Stomach (tissue), 4 donors: ENCODE results near the gene KLHDC9.

Experiments
- POLR2A ChIP-seq, 4 donors: fragments of 450-650 bp; IDR thresholded peaks; one replicate each; pipeline ENCODE4 v1.6.1; 2016; ENCODE audit warnings: antibody characterized with exemption in 4 of 4, control low read depth in 2 of 4, mild to moderate bottlenecking in 1 of 4, moderate library complexity in 1 of 4
- POLR2AphosphoS5 ChIP-seq, 3 donors: sonication (generic); formaldehyde crosslinking; IDR thresholded peaks; one replicate each; pipeline ENCODE4 v1.6.1; 2016; ENCODE audit warnings: antibody characterized with exemption in 3 of 3
- TF ChIP-seq, protein P1 (sequence below), 7 experiments: fragments of 450-650 bp in 4 of 7; fragments of 200-600 bp in 3 of 7; sonication (generic) in 3 of 7; IDR thresholded peaks; one replicate each; pipeline ENCODE4 v1.5.1; 2016 to 2019; ENCODE audit warnings: antibody characterized with exemption in 7 of 7, control low read depth in 2 of 7, mild to moderate bottlenecking in 1 of 7

DNA sequence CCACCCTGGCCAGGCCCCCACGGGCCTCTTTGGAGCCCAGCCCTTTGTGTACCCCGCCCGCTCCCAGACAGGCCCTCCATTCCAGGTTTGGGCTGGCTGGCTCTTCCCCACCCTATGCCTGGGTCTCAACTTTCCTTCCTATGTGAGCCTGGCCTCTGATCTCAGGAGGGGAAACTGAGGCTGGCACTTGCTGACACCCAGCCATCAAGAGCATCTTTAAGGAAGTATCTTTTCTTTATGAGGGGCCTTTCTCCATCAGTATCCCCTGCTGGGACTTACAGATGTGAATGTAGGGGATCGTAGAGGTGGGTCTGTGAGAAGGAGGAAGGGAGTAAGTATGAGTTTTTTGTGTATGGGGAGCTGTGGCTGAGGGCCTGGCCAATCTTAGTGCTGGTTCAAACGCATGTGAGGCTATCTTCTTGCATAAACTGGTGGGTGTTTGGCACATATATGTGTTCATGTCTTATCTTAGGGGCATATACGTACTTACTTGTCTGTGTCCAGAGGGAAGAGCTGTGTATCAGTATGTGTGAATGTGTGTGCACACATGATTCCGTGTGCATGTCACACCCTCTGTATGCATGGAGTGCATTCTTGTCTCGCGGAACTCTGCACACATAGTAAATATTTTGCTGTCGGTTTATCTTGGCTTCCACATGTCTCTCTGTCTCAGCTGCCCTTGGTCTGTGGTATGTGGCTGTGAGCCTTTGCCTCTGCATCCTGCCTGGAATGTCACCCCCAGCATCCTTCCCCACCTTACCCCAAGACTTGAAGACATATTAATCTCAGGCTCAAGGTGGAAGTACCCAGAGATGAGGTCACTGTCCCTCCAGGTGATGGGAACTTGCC is 14.2 kb upstream of the KLHDC9 start:
- TF ChIP-seq POLR2A (IDR thresholded peaks at IDR 0.05) = no peak
- TF ChIP-seq, protein P1, sequence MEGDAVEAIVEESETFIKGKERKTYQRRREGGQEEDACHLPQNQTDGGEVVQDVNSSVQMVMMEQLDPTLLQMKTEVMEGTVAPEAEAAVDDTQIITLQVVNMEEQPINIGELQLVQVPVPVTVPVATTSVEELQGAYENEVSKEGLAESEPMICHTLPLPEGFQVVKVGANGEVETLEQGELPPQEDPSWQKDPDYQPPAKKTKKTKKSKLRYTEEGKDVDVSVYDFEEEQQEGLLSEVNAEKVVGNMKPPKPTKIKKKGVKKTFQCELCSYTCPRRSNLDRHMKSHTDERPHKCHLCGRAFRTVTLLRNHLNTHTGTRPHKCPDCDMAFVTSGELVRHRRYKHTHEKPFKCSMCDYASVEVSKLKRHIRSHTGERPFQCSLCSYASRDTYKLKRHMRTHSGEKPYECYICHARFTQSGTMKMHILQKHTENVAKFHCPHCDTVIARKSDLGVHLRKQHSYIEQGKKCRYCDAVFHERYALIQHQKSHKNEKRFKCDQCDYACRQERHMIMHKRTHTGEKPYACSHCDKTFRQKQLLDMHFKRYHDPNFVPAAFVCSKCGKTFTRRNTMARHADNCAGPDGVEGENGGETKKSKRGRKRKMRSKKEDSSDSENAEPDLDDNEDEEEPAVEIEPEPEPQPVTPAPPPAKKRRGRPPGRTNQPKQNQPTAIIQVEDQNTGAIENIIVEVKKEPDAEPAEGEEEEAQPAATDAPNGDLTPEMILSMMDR (IDR thresholded peaks at IDR 0.05) = no peak
- no peak for TF ChIP-seq POLR2AphosphoS5 (IDR thresholded peaks at IDR 0.05)
